Neural cell (in vitro differentiated cells): Measurements from ENCODE around the gene FGD3. TPM values are rescaled to one million over a fixed set of nuclear protein-coding genes. Genes with fewer than 3 reads are reported as not detected.

ENCODE experiments used
- H2AFZ ChIP-seq: fragments of 200-600, 300-800 bp; sonication (generic), shearing (Covaris generic); 2 replicates; pipeline ENCODE4 v1.6.0; 2014; ENCODE audit warnings: low read depth, mild to moderate bottlenecking, antibody characterized with exemption, low read length, moderate library complexity
- H3F3A ChIP-seq: fragments of 200-600 bp; shearing (Covaris generic); 2 replicates; pipeline ENCODE4 v1.6.1; 2016; ENCODE audit warnings: mild to moderate bottlenecking, moderate library complexity, mixed read lengths, antibody characterized with exemption, low read length; ENCODE audit not compliant: insufficient read depth, poor library complexity, severe bottlenecking
- H3K27ac ChIP-seq: fragments of 200-600, 300-800 bp; sonication (generic), shearing (Covaris generic); 2 replicates; pipeline ENCODE4 v1.5.1; 2014; ENCODE audit warnings: mild to moderate bottlenecking, low read length, moderate library complexity
- H3K27me3 ChIP-seq: fragments of 300-800, 200-600 bp; sonication (generic), shearing (Covaris generic); 2 replicates; pipeline ENCODE4 v1.6.0; 2014; ENCODE audit warnings: mild to moderate bottlenecking, low read depth, low read length, moderate library complexity; ENCODE audit not compliant: insufficient read depth
- H3K36me3 ChIP-seq: fragments of 300-800, 200-600 bp; sonication (generic), shearing (Covaris generic); 2 replicates; pipeline ENCODE4 v1.5.1; 2014; ENCODE audit warnings: mild to moderate bottlenecking, antibody characterized with exemption, low read length, moderate library complexity; ENCODE audit not compliant: insufficient read depth
- H3K4me2 ChIP-seq: fragments of 300-800, 200-600 bp; sonication (generic), shearing (Covaris generic); 2 replicates; pipeline ENCODE4 v1.6.0; 2014; ENCODE audit warnings: mild to moderate bottlenecking, low read length
- H3K4me3 ChIP-seq: fragments of 300-800, 200-600 bp; sonication (generic), shearing (Covaris generic); 2 replicates; pipeline ENCODE4 v1.5.1; 2014; ENCODE audit warnings: mild to moderate bottlenecking, low read length, moderate library complexity
- H3K79me2 ChIP-seq: fragments of 200-600 bp; shearing (Covaris generic); replicated peaks from 2 replicates; pipeline ENCODE4 v1.6.0; 2014; ENCODE audit warnings: mild to moderate bottlenecking, low read length, moderate library complexity; ENCODE audit not compliant: insufficient read depth
- H3K9ac ChIP-seq: fragments of 300-800, 200-600 bp; sonication (generic), shearing (Covaris generic); 2 replicates; pipeline ENCODE4 v1.6.1; 2016; ENCODE audit warnings: mild to moderate bottlenecking, low read length, mixed read lengths
- H3K9me2 ChIP-seq: fragments of 200-600 bp; shearing (Covaris generic); 2 replicates; pipeline ENCODE4 v1.6.1; 2016; ENCODE audit warnings: mild to moderate bottlenecking, low read length, mixed read lengths; ENCODE audit not compliant: insufficient read depth
- H3K9me3 ChIP-seq: fragments of 200-600, 300-800 bp; sonication (generic), shearing (Covaris generic); 2 replicates; pipeline ENCODE4 v1.6.1; 2016; ENCODE audit warnings: mild to moderate bottlenecking, mixed run types, low read length, moderate library complexity, mixed read lengths
- H4K20me1 ChIP-seq: fragments of 200-600 bp; shearing (Covaris generic); 2 replicates; pipeline ENCODE4 v1.6.1; 2016; ENCODE audit warnings: mild to moderate bottlenecking, mixed run types; ENCODE audit not compliant: insufficient read depth
- CTCF ChIP-seq: fragments of 450-650 bp; IDR thresholded peaks from 2 replicates; pipeline ENCODE4 v1.5.1; 2014; ENCODE audit warnings: antibody characterized with exemption, mild to moderate bottlenecking, moderate library complexity; ENCODE audit not compliant: poor library complexity, severe bottlenecking
- EP300 ChIP-seq: fragments of 450-650 bp; conservative IDR thresholded peaks from 2 replicates; pipeline ENCODE4 v1.6.1; 2014; ENCODE audit warnings: antibody characterized with exemption, mild to moderate bottlenecking, moderate library complexity; ENCODE audit not compliant: poor library complexity, severe bottlenecking
- EZH2 ChIP-seq: fragments of 200-600, 300-800 bp; shearing (Covaris generic), sonication (generic); IDR thresholded peaks from 2 replicates; pipeline ENCODE4 v1.6.1; 2014; ENCODE audit warnings: antibody characterized with exemption, low read length, borderline replicate concordance, mild to moderate bottlenecking; ENCODE audit not compliant: insufficient read depth, poor library complexity, severe bottlenecking
- MXI1 ChIP-seq: fragments of 450-650 bp; conservative IDR thresholded peaks from 2 replicates; pipeline ENCODE4 v1.6.1; 2014; ENCODE audit warnings: antibody characterized with exemption, mild to moderate bottlenecking; ENCODE audit not compliant: poor library complexity, severe bottlenecking
- POLR2AphosphoS5 ChIP-seq: IDR thresholded peaks from 2 replicates; pipeline ENCODE4 v1.6.1; 2012
- RAD21 ChIP-seq: fragments of 450-650 bp; conservative IDR thresholded peaks from 2 replicates; pipeline ENCODE4 v1.6.1; 2014; ENCODE audit warnings: antibody characterized with exemption, mild to moderate bottlenecking, moderate library complexity
- REST ChIP-seq: IDR thresholded peaks from 2 replicates; pipeline ENCODE4 v1.6.1; 2012; ENCODE audit warnings: borderline replicate concordance
- SMC3 ChIP-seq: fragments of 450-650 bp; conservative IDR thresholded peaks from 2 replicates; pipeline ENCODE4 v1.6.1; 2014; ENCODE audit warnings: antibody characterized with exemption, mild to moderate bottlenecking, moderate library complexity; ENCODE audit not compliant: poor library complexity
- TAF1 ChIP-seq: IDR thresholded peaks from 2 replicates; pipeline ENCODE4 v1.6.1; 2012; ENCODE audit warnings: low read depth
- polyA plus RNA-seq: library from polyadenylated mRNA; depleted of rRNA; stranded (reverse); fragments of >200 nt; gene quantifications from 2 replicates; pipeline ENCODE4 v1.2.3, GENCODE V29; 2014

The FGD3 gene
- polyA plus RNA-seq, 1 donor from 2014 or later = 8.3 TPM

- Histone ChIP-seq H3K9me3 (no peaks in the 10 kb centered on the region), H3K4me2 (no peak overlapping the region), H3K4me3 (no peak overlapping the region), H2AFZ (no peak overlapping the region), H3K9ac (no peak overlapping the region), H3K9me2 (no peaks in the 10 kb centered on the region), H4K20me1 (no peaks in the 10 kb centered on the region), H3K79me2 (no peaks in the 10 kb centered on the region), H3K36me3 (no peaks in the 10 kb centered on the region), H3K27ac (no peak overlapping the region), H3F3A (no peaks in the 10 kb centered on the region), H3K27me3 (no peaks in the 10 kb centered on the region)
- TF ChIP-seq POLR2AphosphoS5 (no peak), SMC3 (no peak), RAD21 (no peak), CTCF (no peak), EZH2 (no peak), MXI1 (no peak), REST (no peak)
Measured at GRCh38 chr9:93053781-93054331, 106.5 kb downstream of the FGD3 start.

GRCh38 chr9:93054758-93055704, 107.7 kb downstream of the FGD3 start:
- Histone ChIP-seq H3K4me3 (no peak overlapping the region), H3K27me3 (peaks cover 9% of the 10 kb centered on the region), H3K36me3 (no peaks in the 10 kb centered on the region), H2AFZ (no peak overlapping the region), H3K4me2 (no peak overlapping the region), H3K9me2 (no peaks in the 10 kb centered on the region), H3K9ac (no peak overlapping the region), H3F3A (no peaks in the 10 kb centered on the region), H3K27ac (no peak overlapping the region), H3K9me3 (no peaks in the 10 kb centered on the region), H4K20me1 (no peaks in the 10 kb centered on the region), H3K79me2 (no peaks in the 10 kb centered on the region)
- TF ChIP-seq EP300 (no peak), MXI1 (no peak), TAF1 (no peak)
